ENCODE results near the gene EXOSC6.

DNA sequence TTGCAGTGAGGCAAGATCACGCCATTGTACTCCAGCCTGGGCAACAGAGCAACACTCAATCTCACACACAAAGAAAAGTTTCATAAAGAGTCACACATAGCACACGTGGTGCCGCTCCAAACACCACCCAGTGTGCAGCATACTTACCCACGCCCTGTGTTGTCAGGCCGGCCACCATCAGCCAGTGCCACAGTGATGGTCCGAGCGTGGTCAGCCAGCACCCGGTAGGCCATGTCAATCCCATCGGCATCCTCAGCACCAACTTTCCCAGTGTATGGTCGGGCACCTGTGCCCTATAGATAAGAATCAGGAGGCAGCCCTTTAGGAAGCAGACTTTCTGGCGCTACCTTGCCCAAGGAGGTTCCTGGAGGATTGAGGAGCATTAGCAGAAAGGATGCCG is 17.7 kb upstream of the EXOSC6 start:
- TF ChIP-seq POLR2AphosphoS5 (IDR thresholded peaks at IDR 0.05; ENCODE audit: low read depth, low read length) (no peak), TCF7L2 (IDR thresholded peaks at IDR 0.05; ENCODE audit: low read depth, low read length) (no peak)
- TF ChIP-seq, protein P1, sequence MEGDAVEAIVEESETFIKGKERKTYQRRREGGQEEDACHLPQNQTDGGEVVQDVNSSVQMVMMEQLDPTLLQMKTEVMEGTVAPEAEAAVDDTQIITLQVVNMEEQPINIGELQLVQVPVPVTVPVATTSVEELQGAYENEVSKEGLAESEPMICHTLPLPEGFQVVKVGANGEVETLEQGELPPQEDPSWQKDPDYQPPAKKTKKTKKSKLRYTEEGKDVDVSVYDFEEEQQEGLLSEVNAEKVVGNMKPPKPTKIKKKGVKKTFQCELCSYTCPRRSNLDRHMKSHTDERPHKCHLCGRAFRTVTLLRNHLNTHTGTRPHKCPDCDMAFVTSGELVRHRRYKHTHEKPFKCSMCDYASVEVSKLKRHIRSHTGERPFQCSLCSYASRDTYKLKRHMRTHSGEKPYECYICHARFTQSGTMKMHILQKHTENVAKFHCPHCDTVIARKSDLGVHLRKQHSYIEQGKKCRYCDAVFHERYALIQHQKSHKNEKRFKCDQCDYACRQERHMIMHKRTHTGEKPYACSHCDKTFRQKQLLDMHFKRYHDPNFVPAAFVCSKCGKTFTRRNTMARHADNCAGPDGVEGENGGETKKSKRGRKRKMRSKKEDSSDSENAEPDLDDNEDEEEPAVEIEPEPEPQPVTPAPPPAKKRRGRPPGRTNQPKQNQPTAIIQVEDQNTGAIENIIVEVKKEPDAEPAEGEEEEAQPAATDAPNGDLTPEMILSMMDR (IDR thresholded peaks at IDR 0.05), result no peak
